ENCODE data around the gene SWT1. TPM values are rescaled to one million over a fixed set of nuclear protein-coding genes. Genes with fewer than 3 reads are reported as not detected.

Gene SWT1
- total RNA-seq, 2 experiments from 2014 or later: 4.1 to 5.3 TPM

GRCh38 chr1:185312361-185313138 lies 155.6 kb downstream of the SWT1 start:
- DNase-seq: no peak
- peaks cover 59% of the 10 kb centered on the region for H3K4me1 Mint-ChIP-seq (ENCODE audit: low read depth)
- ATAC-seq (ENCODE audit: poor library complexity): no peak
- peaks cover 70% of the 10 kb centered on the region for H3K36me3 Mint-ChIP-seq (ENCODE audit: low read depth)
- TF ChIP-seq CTCF (IDR thresholded peaks at IDR 0.05): no peak
- ChIA-PET CTCF (interaction anchor here (1.5 kb wide), 1 partner anchor 358 kb away, joined by 6 read pairs; no protein-coding TSS in a partner anchor), POLR2A (interaction anchor here (1.1 to 1.7 kb wide), 5 partner anchors 12 to 368 kb away, joined by 3 to 12 read pairs (median 3); no protein-coding TSS in a partner anchor)
- no peaks in the 10 kb centered on the region for H3K27me3 Mint-ChIP-seq
- H3K4me3 Mint-ChIP-seq: peak overlapping the region; percentile 95
- intact Hi-C loops (cut with DNase I, micrococcal nuclease): loop anchor here (5.0 to 10.0 kb wide), 4 partner anchors 265 to 558 kb away; partner anchors contain the start of genes RNF2 (in 2 of the 2) and EDEM3 (in 1 of the 2)
- Histone ChIP-seq H3K4me1 (ENCODE audit: insufficient read depth, low read length) (peaks cover 9% of the 10 kb centered on the region), H3K27me3 (ENCODE audit: control insufficient read depth in 1 of 2, insufficient read depth in 2 of 2, low read length in 2 of 2) (no peaks in the 10 kb centered on the region), H3K4me3 (ENCODE audit: low read length) (no peak overlapping the region), H3K36me3 (ENCODE audit: insufficient read depth, low read length) (peaks cover 35% of the 10 kb centered on the region), H3K9me3 (ENCODE audit: control insufficient read depth in 1 of 2, insufficient read depth in 1 of 2, low read length in 2 of 2) (no peaks in the 10 kb centered on the region), H3K27ac (ENCODE audit: low read depth in 1 of 2, low read length in 2 of 2) (no peak overlapping the region)
- H3K9me3 Mint-ChIP-seq: no peaks in the 10 kb centered on the region
- H3K27ac Mint-ChIP-seq: no peak overlapping the region

GRCh38 chr1:185314411-185314810 lies 157.4 kb downstream of the SWT1 start:
- Histone ChIP-seq H3K36me3 (ENCODE audit: insufficient read depth, low read length) (peaks cover 18% of the 10 kb centered on the region), H3K27me3 (ENCODE audit: control insufficient read depth in 1 of 2, insufficient read depth in 2 of 2, low read length in 2 of 2) (no peaks in the 10 kb centered on the region), H3K4me3 (ENCODE audit: low read length) (peak overlapping the region; percentile 88), H3K9me3 (ENCODE audit: control insufficient read depth in 1 of 2, insufficient read depth in 1 of 2, low read length in 2 of 2) (no peaks in the 10 kb centered on the region), H3K4me1 (ENCODE audit: insufficient read depth, low read length) (peaks cover 21% of the 10 kb centered on the region), H3K27ac (ENCODE audit: low read depth in 1 of 2, low read length in 2 of 2) (no peak overlapping the region)
- no peaks in the 10 kb centered on the region for H3K9me3 Mint-ChIP-seq
- ChIA-PET POLR2A (interaction anchor here (1.2 to 1.7 kb wide), 2 partner anchors 14 to 76 kb away, joined by 6 to 12 read pairs; no protein-coding TSS in a partner anchor), CTCF (interaction anchor here (1.4 to 1.5 kb wide), 4 partner anchors 30 to 356 kb away, joined by 3 to 6 read pairs (median 4); no protein-coding TSS in a partner anchor)
- no peak for TF ChIP-seq CTCF (IDR thresholded peaks at IDR 0.05)
- peaks cover 66% of the 10 kb centered on the region for H3K4me1 Mint-ChIP-seq (ENCODE audit: low read depth)
- peak overlapping the region; percentile 95 for H3K4me3 Mint-ChIP-seq
- ATAC-seq (ENCODE audit: poor library complexity) (no peak), DNase-seq (no peak)
- H3K27ac Mint-ChIP-seq: peak overlapping the region; percentile 98
- no peaks in the 10 kb centered on the region for H3K27me3 Mint-ChIP-seq
- intact Hi-C loops (cut with DNase I, micrococcal nuclease): loop anchor here (2.0 to 10.0 kb wide), 5 partner anchors 36 to 560 kb away; partner anchors contain the start of genes RNF2 (in 2 of the 2) and EDEM3 (in 1 of the 2)
- peaks cover 57% of the 10 kb centered on the region for H3K36me3 Mint-ChIP-seq (ENCODE audit: low read depth)

GRCh38 chr1:185315445-185316071 lies 158.6 kb downstream of the SWT1 start:
- Mint-ChIP-seq H3K36me3 (ENCODE audit: low read depth) (peaks cover 48% of the 10 kb centered on the region), H3K27me3 (no peaks in the 10 kb centered on the region), H3K4me3 (peak overlapping the region; percentile 95), H3K4me1 (ENCODE audit: low read depth) (peaks cover 66% of the 10 kb centered on the region), H3K27ac (peak overlapping the region; percentile 98), H3K9me3 (no peaks in the 10 kb centered on the region)
- CTCF ChIA-PET: interaction anchor here (0.8 to 3.2 kb wide), 3 partner anchors 77 to 365 kb away, joined by 4 to 13 read pairs (median 6); no protein-coding TSS in a partner anchor
- ATAC-seq (ENCODE audit: poor library complexity): no peak
- Histone ChIP-seq H3K36me3 (ENCODE audit: insufficient read depth, low read length) (peaks cover 8% of the 10 kb centered on the region), H3K4me3 (ENCODE audit: low read length) (peak overlapping the region; percentile 88), H3K27ac (ENCODE audit: low read depth in 1 of 2, low read length in 2 of 2) (peak overlapping the region in 1 of 2 donors; percentile 100), H3K27me3 (ENCODE audit: control insufficient read depth in 1 of 2, insufficient read depth in 2 of 2, low read length in 2 of 2) (no peaks in the 10 kb centered on the region), H3K4me1 (ENCODE audit: insufficient read depth, low read length) (peaks cover 18% of the 10 kb centered on the region), H3K9me3 (ENCODE audit: control insufficient read depth in 1 of 2, insufficient read depth in 1 of 2, low read length in 2 of 2) (no peaks in the 10 kb centered on the region)
- TF ChIP-seq CTCF (IDR thresholded peaks at IDR 0.05): no peak
- POLR2A ChIA-PET: interaction anchor here (0.7 to 4.3 kb wide), 19 partner anchors 9 to 364 kb away, joined by 3 to 69 read pairs (median 13); partner anchors contain the start of gene NIBAN1
- DNase-seq: peak in 2 of 14 experiments; percentile 22
- intact Hi-C loops (cut with DNase I, micrococcal nuclease): loop anchor here (2.0 to 10.0 kb wide), 9 partner anchors 35 to 1062 kb away; partner anchors contain the start of genes EDEM3 (in 1 of the 2), ODR4 (in 1 of the 2), RNF2 (in 1 of the 2) and TPR (in 1 of the 2)
